Measurements from ENCODE around the gene CIC.

DNA sequence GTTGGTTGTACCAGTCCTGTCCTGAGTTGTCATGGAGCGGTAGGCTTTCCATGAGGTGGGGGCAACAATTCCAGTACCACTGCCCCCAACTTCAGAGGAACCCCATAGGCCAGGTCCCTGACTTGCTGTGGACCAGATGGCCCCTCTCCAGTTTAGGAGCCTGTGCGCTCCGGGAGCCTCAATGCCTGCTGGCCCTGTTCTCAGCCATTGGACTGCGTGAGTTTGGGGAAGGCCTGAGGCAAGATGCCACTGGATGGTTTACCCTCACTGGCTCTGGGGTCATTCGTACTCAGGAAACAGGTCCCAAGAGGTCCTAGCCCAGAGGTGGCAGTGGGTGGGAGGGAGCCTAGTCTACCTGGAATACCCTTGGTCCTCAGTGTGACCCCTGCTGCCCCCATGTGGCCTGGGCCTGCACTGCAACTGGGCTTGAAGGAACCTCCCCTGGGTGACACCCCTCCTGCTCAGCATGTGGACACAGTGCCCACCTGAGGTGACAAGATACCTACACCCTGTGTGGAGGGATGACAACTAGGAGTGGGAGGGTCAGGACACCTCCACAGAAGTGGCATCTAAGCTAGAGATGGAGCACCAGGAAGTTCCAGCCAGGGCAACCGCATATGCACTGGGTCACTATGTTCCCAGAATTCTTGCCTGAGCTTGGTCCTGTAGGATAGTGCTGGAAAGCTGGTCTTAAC, 26.9 kb downstream of the CIC start:
- TF ChIP-seq, protein P1, sequence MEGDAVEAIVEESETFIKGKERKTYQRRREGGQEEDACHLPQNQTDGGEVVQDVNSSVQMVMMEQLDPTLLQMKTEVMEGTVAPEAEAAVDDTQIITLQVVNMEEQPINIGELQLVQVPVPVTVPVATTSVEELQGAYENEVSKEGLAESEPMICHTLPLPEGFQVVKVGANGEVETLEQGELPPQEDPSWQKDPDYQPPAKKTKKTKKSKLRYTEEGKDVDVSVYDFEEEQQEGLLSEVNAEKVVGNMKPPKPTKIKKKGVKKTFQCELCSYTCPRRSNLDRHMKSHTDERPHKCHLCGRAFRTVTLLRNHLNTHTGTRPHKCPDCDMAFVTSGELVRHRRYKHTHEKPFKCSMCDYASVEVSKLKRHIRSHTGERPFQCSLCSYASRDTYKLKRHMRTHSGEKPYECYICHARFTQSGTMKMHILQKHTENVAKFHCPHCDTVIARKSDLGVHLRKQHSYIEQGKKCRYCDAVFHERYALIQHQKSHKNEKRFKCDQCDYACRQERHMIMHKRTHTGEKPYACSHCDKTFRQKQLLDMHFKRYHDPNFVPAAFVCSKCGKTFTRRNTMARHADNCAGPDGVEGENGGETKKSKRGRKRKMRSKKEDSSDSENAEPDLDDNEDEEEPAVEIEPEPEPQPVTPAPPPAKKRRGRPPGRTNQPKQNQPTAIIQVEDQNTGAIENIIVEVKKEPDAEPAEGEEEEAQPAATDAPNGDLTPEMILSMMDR (IDR thresholded peaks at IDR 0.05), result peak in 3 of 4 experiments; percentile 89 to 97 (median 95)
- TF ChIP-seq EP300 (IDR thresholded peaks at IDR 0.05) (no peak), POLR2AphosphoS5 (IDR thresholded peaks at IDR 0.05) (peak; percentile 17)
